GM10248 (cell line): ENCODE measurements around the gene APBB1IP.
A peak's percentile ranks its signal among the peaks of the same experiment; 100 is the strongest.
"Not testable (repeated sequence)": the region's sequence is repeated elsewhere in the genome, so short reads cannot be mapped to it uniquely, and the experiment has no call there.

Experiments
- CTCF ChIA-PET: fragments of 300-600 bp; sonication (Branson Sonifier 250); formaldehyde crosslinking; extraction: SDS; loops from one replicate; lab custom pipeline; 2021; ENCODE audit warnings: antibody characterized with exemption; lab: Yijun Ruan, JAX
- POLR2A ChIA-PET: fragments of 350-650 bp; sonication (Branson Sonifier 250); formaldehyde crosslinking; extraction: SDS; loops from one replicate; lab custom pipeline; 2020; ENCODE audit warnings: antibody characterized with exemption; lab: Yijun Ruan, JAX
- DNase-seq: peaks from one replicate; pipeline ENCODE4 v3.0.0; 2012; ENCODE audit errors: extremely low spot score
- TF ChIP-seq, protein P1 (sequence below): IDR thresholded peaks from 2 replicates; pipeline ENCODE4 v1.5.1; 2012; ENCODE audit warnings: mild to moderate bottlenecking, low read depth; ENCODE audit errors: extremely low read depth, missing control alignments, control extremely low read depth

The APBB1IP gene

GRCh38 chr10:26588611-26589010 lies 150.5 kb downstream of the APBB1IP start:
- POLR2A ChIA-PET, result no interaction called here
- CTCF ChIA-PET, result no interaction called here
- no peak for DNase-seq
- TF ChIP-seq, protein P1, sequence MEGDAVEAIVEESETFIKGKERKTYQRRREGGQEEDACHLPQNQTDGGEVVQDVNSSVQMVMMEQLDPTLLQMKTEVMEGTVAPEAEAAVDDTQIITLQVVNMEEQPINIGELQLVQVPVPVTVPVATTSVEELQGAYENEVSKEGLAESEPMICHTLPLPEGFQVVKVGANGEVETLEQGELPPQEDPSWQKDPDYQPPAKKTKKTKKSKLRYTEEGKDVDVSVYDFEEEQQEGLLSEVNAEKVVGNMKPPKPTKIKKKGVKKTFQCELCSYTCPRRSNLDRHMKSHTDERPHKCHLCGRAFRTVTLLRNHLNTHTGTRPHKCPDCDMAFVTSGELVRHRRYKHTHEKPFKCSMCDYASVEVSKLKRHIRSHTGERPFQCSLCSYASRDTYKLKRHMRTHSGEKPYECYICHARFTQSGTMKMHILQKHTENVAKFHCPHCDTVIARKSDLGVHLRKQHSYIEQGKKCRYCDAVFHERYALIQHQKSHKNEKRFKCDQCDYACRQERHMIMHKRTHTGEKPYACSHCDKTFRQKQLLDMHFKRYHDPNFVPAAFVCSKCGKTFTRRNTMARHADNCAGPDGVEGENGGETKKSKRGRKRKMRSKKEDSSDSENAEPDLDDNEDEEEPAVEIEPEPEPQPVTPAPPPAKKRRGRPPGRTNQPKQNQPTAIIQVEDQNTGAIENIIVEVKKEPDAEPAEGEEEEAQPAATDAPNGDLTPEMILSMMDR, result no peak

DNA sequence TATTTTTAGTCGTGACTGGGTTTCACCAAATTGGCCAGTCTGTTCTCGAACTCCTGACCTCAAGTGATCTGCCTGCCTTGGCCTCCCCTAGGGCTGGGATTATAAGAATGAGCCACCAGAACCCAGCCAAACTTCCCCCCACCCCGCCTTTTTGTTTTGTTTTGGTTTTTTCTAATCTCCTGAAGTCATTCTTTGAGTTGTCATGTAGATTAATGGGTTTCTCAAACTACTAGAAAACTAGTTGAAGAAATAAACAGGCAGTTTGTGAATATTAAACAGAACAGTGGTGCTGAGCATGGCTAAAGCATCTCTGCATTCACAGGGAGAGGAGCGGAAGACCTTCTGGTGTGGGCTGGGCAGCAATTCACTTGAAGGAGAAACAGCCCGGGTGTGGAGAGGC lies 151.7 kb downstream of the APBB1IP start:
- DNase-seq, POLR2A ChIA-PET: not testable (repeated sequence)
- CTCF ChIA-PET, result interaction anchor here (0.7 kb wide), 1 partner anchor 22 kb away, joined by 3 read pairs; no protein-coding TSS in a partner anchor

DNA sequence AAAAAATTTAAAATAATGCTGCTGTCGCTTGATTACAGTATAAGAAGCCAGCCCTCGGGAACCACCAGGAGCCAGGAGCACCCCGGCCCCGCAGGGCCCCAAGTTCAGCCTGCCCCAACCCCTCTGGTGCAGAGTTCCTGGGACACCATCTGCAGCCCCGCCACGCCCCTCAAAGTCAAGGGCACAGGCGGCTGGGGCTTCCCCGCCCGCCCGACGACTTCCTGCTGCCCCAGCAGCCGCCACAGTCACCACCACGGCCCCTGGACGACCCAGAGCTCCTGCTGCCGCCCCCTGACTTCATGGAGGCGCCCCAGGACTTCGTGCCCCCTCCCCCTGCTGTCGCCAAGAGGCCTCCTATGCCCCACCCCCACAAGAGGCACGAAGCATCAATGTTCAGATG lies 155.8 kb downstream of the APBB1IP start:
- TF ChIP-seq, protein P1, result no peak
- DNase-seq, result peak; percentile 32
- ChIA-PET POLR2A (no interaction called here), CTCF (interaction anchor here (1.1 to 1.4 kb wide), 2 partner anchors 14 to 268 kb away, joined by 3 to 4 read pairs; partner anchors contain the start of gene ABI1)

- DNase-seq, POLR2A ChIA-PET: not testable (repeated sequence)
- CTCF ChIA-PET, result interaction anchor here (1.7 kb wide), 1 partner anchor 9 kb away, joined by 5 read pairs; no protein-coding TSS in a partner anchor
Measured at GRCh38 chr10:26603283-26603682, 165.1 kb downstream of the APBB1IP start.

DNA sequence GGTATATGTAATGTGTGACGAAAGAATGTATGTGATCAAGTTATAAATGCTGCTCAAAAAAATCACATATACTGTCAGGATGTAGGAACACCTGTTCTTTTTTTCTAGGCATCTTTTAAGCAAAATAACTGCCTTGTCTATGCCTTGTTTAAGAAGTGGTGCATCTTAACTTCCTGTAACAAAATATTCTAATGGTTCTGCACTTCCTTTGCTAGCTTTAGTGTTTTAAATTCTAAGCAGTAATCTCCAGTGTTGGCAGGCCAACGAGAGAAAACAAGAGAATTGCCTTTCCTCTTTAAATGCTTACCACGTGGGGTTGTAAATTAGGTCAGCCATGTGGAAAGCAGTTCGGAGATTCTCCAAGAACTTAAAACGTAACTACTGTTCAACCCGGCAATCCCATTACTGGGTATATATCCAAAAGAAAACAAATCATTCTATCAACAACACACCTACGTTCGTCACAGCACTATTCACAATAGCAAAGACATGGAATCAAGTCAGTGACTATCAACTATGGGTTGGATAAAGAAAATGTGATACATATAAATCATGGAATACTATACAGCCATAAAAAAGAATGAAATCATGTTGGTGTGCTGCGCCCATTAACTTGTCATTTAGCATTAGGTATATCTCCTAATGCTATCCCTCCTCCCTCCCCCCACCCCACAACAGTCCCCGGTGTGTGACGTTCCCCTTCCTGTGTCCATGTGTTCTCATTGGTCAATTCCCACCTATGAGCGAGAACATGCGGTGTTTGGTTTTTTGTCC lies 166.4 kb downstream of the APBB1IP start:
- CTCF ChIA-PET, result interaction anchor here (1.0 to 1.7 kb wide), 2 partner anchors 8 to 11 kb away, joined by 3 to 5 read pairs; no protein-coding TSS in a partner anchor
- POLR2A ChIA-PET, DNase-seq: not testable (repeated sequence)

- CTCF ChIA-PET, result interaction anchor here (0.6 to 1.1 kb wide), 2 partner anchors 9 to 41 kb away, joined by 3 read pairs; no protein-coding TSS in a partner anchor
- DNase-seq, POLR2A ChIA-PET: not testable (repeated sequence)
- TF ChIP-seq, protein P1, result peak; percentile 39
Measured at GRCh38 chr10:26606389-26606877, 168.3 kb downstream of the APBB1IP start.

DNA sequence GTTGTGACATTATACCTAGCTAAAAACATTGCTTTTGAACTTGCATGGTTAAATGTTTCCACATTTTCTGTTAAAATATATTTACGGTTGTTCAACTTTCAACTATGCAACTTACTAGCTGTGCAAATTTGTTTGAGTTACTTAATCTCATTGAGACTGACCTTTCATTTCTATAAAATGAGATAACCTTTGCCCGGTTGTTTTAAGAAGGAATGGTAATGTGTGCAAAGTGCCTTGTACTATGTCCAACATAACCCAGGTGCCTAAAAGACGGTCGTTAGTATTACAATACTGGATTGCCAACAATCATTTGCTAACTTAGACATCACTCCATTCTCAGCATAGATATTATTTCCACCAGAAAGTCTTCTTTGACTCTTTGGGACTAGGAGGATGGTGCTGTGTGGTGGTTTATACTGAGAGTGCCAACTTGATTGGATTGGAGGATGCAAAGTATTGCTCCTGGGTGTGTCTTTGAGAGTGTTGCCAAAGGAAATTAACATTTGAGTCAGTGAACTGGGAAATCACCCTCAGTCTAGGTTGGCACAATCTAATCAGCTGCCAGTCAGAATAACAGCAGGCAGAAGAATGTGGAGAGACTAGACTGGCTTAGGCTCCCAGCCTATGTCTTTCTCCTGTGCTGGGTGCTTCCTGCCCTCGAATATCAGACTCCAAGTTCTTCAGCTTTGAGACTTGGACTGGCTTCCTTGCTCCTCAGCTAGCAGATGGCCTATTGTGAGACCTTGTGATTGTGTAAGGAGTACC lies 174.2 kb downstream of the APBB1IP start:
- no peak for DNase-seq
- ChIA-PET POLR2A (no interaction called here), CTCF (interaction anchor here (0.7 to 1.7 kb wide), 6 partner anchors 9 to 737 kb away, joined by 3 to 5 read pairs (median 3); no protein-coding TSS in a partner anchor)
- TF ChIP-seq, protein P1, result no peak
